AG04449 (cell line): Measurements from ENCODE around the gene IL3.
A peak's percentile ranks its signal among the peaks of the same experiment; 100 is the strongest.

Source experiments
- CTCF ChIA-PET: fragments of 350-600 bp; formaldehyde crosslinking; extraction: SDS; loops from one replicate; lab custom pipeline; 2021; ENCODE audit warnings: antibody characterized with exemption; lab: Yijun Ruan, JAX
- POLR2A ChIA-PET: fragments of 400-600, 350-600 bp; formaldehyde crosslinking; extraction: SDS; loops from one replicate; lab custom pipeline; 2020; ENCODE audit warnings: antibody characterized with exemption, inconsistent platforms; lab: Yijun Ruan, JAX
- DNase-seq: peaks from one replicate; pipeline ENCODE4 v3.0.0-alpha.2; 2010; ENCODE audit warnings: low read depth, low spot score
- H3K4me3 ChIP-seq: 2 replicates; pipeline ENCODE4 v1.5.1; 2011; ENCODE audit warnings: low read depth, mild to moderate bottlenecking, control low read depth, low read length
- CTCF ChIP-seq: IDR thresholded peaks from one replicate; pipeline ENCODE4 v1.5.1; 2011; ENCODE audit warnings: mild to moderate bottlenecking, moderate library complexity, low read length, control low read depth, inconsistent platforms; ENCODE audit not compliant: insufficient read depth; ENCODE audit errors: missing control alignments

IL3 gene

DNA sequence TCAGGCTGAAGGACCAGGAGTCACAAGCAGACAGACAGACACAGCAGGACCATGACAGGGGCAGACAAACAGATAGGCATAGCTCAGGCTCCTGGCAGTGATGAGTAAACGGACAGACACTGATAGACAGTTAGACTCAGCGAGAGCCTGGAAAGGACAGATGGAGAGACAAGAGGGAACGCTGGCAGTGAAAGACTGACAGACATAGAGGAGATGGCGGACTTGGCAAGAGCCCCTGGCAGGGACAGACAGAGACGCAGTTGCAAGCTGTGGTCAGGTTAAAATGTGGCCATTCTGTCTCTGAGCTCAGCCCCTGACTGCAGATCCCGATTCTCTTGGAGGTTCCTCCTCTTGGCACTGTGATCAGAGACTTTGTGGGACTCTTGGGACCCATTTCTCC lies 26.7 kb downstream of the IL3 start:
- H3K4me3 ChIP-seq = no peak overlapping the region
- CTCF ChIA-PET = interaction anchor here (0.8 to 6.5 kb wide), 5 partner anchors 10 to 150 kb away, joined by 3 to 79 read pairs (median 3); partner anchors contain the start of genes CSF2 and IL3
- no peak for TF ChIP-seq CTCF
- DNase-seq = no peak
- POLR2A ChIA-PET = interaction anchor here (1.6 kb wide), 1 partner anchor 8 kb away, joined by 16 read pairs; no protein-coding TSS in a partner anchor

DNA sequence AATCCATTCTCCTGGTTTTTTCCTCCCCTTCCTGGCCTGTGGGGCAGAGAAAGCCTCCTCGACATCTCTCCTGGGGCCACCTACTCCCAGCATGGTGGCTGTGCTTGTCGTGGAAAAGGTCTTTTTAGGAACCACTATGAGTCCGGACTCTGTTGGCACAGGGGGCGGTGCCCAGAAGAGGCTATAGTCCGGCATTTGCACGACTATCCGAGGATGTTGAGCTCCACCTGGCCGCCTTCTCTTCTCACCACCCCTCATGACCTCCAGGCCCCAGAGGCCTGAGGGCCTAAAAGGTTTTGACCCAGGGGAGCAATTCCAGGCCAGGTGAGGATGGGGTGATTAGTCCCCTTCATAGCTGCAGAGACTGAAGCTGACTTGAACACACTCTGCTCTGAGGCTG lies 27.2 kb downstream of the IL3 start:
- DNase-seq = no peak
- ChIA-PET POLR2A (no interaction called here), CTCF (interaction anchor here (6.5 kb wide), 1 partner anchor 24 kb away, joined by 79 read pairs; the partner anchor contains the start of gene IL3)
- no peak for TF ChIP-seq CTCF
- H3K4me3 ChIP-seq = no peak overlapping the region

DNA sequence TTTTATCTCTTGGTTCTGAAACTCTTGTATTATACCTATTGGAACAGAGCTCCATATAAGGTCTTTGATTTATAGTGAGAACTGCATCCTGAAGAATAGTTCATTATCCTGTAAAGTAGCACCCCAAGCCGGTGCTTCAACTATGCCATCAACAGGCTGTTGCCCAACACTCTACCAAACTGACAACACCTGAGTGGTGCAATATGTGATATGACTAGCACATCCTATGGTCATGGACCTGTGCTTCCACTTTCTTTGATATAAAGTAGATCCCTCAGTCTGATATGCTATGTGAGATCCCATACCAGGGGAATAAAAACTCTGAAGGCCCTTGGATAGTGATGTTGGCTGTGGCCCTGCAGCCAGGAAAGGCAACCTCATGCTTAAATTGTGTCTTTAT lies 28.9 kb downstream of the IL3 start:
- no peak overlapping the region for H3K4me3 ChIP-seq
- ChIA-PET POLR2A (no interaction called here), CTCF (interaction anchor here (6.5 kb wide), 1 partner anchor 26 kb away, joined by 79 read pairs; the partner anchor contains the start of gene IL3)
- TF ChIP-seq CTCF = no peak
- no peak for DNase-seq

DNA sequence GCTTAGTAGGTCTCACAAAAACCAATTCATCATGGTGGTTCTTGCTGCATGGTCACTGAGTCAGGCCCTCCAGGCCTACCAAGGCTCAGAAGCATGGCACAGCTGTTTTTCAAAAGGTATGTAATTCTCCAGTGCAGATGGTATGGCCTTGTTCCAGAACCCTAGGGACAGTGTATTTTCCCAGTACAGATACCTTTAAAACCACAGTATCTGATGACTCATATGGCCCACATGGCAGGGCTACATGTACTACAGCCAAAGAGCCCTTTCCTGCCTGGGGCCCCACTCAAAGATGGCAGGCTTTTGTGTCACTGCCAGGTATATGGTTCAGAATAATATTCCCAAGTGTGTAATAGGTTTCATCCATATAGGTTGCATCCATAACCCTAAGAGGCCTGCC lies 29.7 kb downstream of the IL3 start:
- no peak for TF ChIP-seq CTCF
- no peak for DNase-seq
- no peak overlapping the region for H3K4me3 ChIP-seq
- POLR2A ChIA-PET = no interaction called here
- CTCF ChIA-PET = interaction anchor here (6.5 kb wide), 1 partner anchor 26 kb away, joined by 79 read pairs; the partner anchor contains the start of gene IL3

DNA sequence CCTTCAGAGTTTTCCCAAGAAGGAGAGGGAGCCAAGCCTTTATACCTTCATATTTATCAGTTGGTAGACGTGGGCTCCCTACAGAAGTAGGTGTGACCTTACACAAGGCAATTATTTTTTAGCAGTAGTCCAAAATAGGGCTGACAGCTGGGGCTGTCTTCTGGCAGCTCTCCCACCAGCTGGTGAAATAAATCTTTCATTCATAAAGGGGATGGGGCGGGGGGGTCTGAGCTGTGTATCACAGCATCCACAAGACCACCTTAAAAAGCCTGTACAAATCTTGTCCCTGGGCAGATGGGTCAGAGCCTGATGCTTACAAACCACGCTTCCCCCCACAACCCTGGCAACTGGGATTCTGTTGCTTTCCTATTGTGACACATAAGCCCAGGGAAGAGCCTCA lies 32.8 kb downstream of the IL3 start:
- DNase-seq = no peak
- ChIA-PET CTCF (interaction anchor here (1.1 to 2.2 kb wide), 4 partner anchors 9 to 145 kb away, joined by 4 to 10 read pairs (median 6); no protein-coding TSS in a partner anchor), POLR2A (no interaction called here)
- no peak overlapping the region for H3K4me3 ChIP-seq
- no peak for TF ChIP-seq CTCF

- no peak for TF ChIP-seq CTCF
- ChIA-PET CTCF (interaction anchor here (1.0 to 1.1 kb wide), 4 partner anchors 31 to 143 kb away, joined by 3 to 4 read pairs (median 3); no protein-coding TSS in a partner anchor), POLR2A (interaction anchor here (0.6 to 1.4 kb wide), 3 partner anchors 8 to 10 kb away, joined by 5 to 16 read pairs (median 6); no protein-coding TSS in a partner anchor)
- DNase-seq = peak; percentile 93
- H3K4me3 ChIP-seq = no peak overlapping the region
These were observed 34.1 kb downstream of the IL3 start for GRCh38 chr5:132094393-132095076.
